ENCODE data around the gene PUS1. TPM values are rescaled to one million over a fixed set of nuclear protein-coding genes. Genes with fewer than 3 reads are reported as not detected.

PUS1 gene
- total and polyA plus RNA-seq, 2 of the 4 experiments (the other 2 are of a cell fraction): 14.0 to 36.7 TPM

GRCh38 chr12:131916306-131917138 lies 12.6 kb upstream of the PUS1 start:
- 0 out of 4 replicates have a peak, but pooled peaks cover 0 to 10% of the 10 kb centered on the region in 2 experiments for H3K79me1 ChIP-seq (ENCODE audit: low read depth in 1 of 2, low read length in 2 of 2)
- intact Hi-C loops (cut with micrococcal nuclease): no loop called here
- H3K4me3 ChIP-seq (ENCODE audit: insufficient read depth, low read depth, low read length): no peak overlapping the region
- H2AFZ ChIP-seq (replicated peaks; ENCODE audit: low read length, poor library complexity): no peak overlapping the region
- no peak for ATAC-seq (ENCODE audit: low read depth)
- no peak overlapping the region for H3K9ac ChIP-seq (ENCODE audit: low read depth, low read length)
- POLR2A ChIA-PET (ENCODE audit: unreplicated experiment): no interaction called here
- H3K9me1 ChIP-seq (ENCODE audit: insufficient read depth, low read length): no peaks in the 10 kb centered on the region
- H4K20me1 ChIP-seq (ENCODE audit: insufficient read depth, low read length): peaks cover 7% of the 10 kb centered on the region; the same call in 1 of the 2 replicates
- 93% methylated on average over 13 of the region's 36 CpGs; no CpG with 5 or more reads in 1 of the 2 experiments for WGBS, 2 experiments (ENCODE audit: extremely low coverage in 2 of 2, insufficient read length in 1 of 2)
- no peak overlapping the region for H2AK9ac ChIP-seq (replicated peaks; ENCODE audit: low read depth, low read length, poor library complexity)
- no peak overlapping the region for H3K23ac ChIP-seq (ENCODE audit: low read depth, low read length)
- H2BK120ac ChIP-seq (ENCODE audit: low read depth, low read length): no peak overlapping the region
- H3K14ac ChIP-seq (replicated peaks; ENCODE audit: low read depth, low read length): no peak overlapping the region
- no peaks in the 10 kb centered on the region for H3K27me3 ChIP-seq (ENCODE audit: control insufficient read depth, insufficient read depth, low read length)
- no peak overlapping the region for H3K27ac ChIP-seq (ENCODE audit: insufficient read depth, low read length)
- in situ Hi-C loops (cut with MboI; ENCODE audit: low sequenced_read_pairs): no loop called here
- no peak overlapping the region for H2BK15ac ChIP-seq (ENCODE audit: low read depth, low read length)
- H3K56ac ChIP-seq (ENCODE audit: extremely low read depth, insufficient read depth, low read length): no peak overlapping the region
- no peak overlapping the region for H3K18ac ChIP-seq (ENCODE audit: low read depth, low read length)
- peaks cover 9% of the 10 kb centered on the region for H3K4me1 ChIP-seq (ENCODE audit: control insufficient read depth, insufficient read depth, low read length)
- no TSS peak for BruUV-seq (replicated peaks)
- H3K9me3 ChIP-seq (ENCODE audit: control insufficient read depth, insufficient read depth, low read length): no peaks in the 10 kb centered on the region
- dilution Hi-C loops (cut with HindIII; ENCODE audit: low sequenced_read_pairs, unreplicated experiment): no loop called here
- no peak overlapping the region for H2AK5ac ChIP-seq (ENCODE audit: low read depth, low read length)
- CTCF ChIA-PET: no interaction called here
- H4K8ac ChIP-seq (ENCODE audit: low read depth in 2 of 2, low read length in 2 of 2): no peak overlapping the region
- H4K5ac ChIP-seq (ENCODE audit: low read depth, low read length): no peak overlapping the region
- H3K4ac ChIP-seq (ENCODE audit: low read depth, low read length): no peak overlapping the region
- no peak overlapping the region for H2BK20ac ChIP-seq (ENCODE audit: low read depth, low read length)
- H3K36me3 ChIP-seq (ENCODE audit: control insufficient read depth, insufficient read depth, low read length): peaks cover 72% of the 10 kb centered on the region
- H4K91ac ChIP-seq (ENCODE audit: insufficient read depth, low read depth, low read length): no peak overlapping the region
- H3K4me2 ChIP-seq (ENCODE audit: low read depth, low read length): no peak overlapping the region
- no peak for DNase-seq
- no peak overlapping the region for H2BK5ac ChIP-seq (ENCODE audit: low read depth, low read length, poor library complexity, severe bottlenecking)
- TF ChIP-seq RFX5 (IDR thresholded peaks at IDR 0.05; ENCODE audit: low read depth, low read length): no peak
- TF ChIP-seq USF2 (IDR thresholded peaks at IDR 0.05; ENCODE audit: low read depth, low read length): no peak
- no peak for TF ChIP-seq MAFK (IDR thresholded peaks at IDR 0.05; ENCODE audit: low read depth, low read length)
- no peak for TF ChIP-seq SMC3 (IDR thresholded peaks at IDR 0.05; ENCODE audit: low read depth, low read length)
- no peak for TF ChIP-seq BHLHE40 (IDR thresholded peaks at IDR 0.05; ENCODE audit: low read depth, low read length)
- no peak for TF ChIP-seq MAZ (IDR thresholded peaks at IDR 0.05; ENCODE audit: borderline replicate concordance, low read depth, low read length)
- no peak for TF ChIP-seq CHD1 (IDR thresholded peaks at IDR 0.05; ENCODE audit: low read depth, low read length)
- no peak for TF ChIP-seq CEBPB (IDR thresholded peaks at IDR 0.05; ENCODE audit: low read depth, low read length)
- no peak for TF ChIP-seq ELK1 (IDR thresholded peaks at IDR 0.05; ENCODE audit: borderline replicate concordance, low read depth, low read length)
- TF ChIP-seq CTCF (conservative IDR thresholded peaks at IDR 0.05; ENCODE audit: low read depth, low read length): no peak
- TF ChIP-seq NFE2L2 (IDR thresholded peaks at IDR 0.05; ENCODE audit: low read depth, low read length): no peak
- no peak for TF ChIP-seq RCOR1 (IDR thresholded peaks at IDR 0.05; ENCODE audit: insufficient replicate concordance, low read length)

Data from IMR-90 (cell line).